ENCODE measurements around the gene HMCN2.

Gene HMCN2

DNA sequence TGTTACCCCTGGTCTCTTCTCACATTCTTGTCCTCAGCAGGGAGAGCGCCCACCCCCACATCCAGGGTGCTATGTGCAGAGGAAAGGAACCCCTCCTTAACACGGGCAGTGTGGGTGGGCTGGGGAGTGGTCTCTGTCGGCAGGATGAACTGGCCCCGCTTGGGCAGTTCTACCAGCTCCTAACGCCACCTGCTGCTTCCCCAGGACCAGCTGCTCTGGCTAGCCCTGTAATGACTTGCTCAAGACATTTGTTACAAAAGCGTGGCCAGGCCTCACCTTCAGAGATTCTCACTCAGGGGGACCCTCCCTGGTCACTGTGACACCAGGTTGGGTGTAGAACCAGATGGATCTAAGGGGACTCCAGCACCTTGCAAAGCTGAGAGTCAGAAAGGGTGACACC lies 82.4 kb downstream of the HMCN2 start:
- no peak for DNase-seq

GRCh38 chr9:130348341-130348740 lies 82.8 kb downstream of the HMCN2 start:
- DNase-seq, result no peak

DNA sequence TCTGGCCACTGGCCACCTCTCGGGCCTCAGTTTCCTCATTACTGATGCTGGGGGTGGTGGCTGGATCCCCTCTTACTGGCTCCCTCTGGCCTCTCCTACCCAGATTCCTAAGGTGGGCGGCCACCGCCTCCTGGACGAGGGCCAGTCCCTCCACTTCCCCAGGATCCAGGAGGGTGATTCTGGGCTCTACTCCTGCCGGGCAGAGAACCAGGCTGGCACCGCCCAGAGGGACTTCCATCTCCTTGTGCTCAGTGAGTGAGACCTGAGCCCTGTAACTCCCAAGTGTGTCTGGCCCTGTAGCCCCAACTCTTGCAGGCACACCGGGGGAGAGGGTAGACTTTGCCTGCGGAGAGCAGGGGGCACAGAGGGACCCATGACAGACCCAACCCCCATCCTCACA lies 83.3 kb downstream of the HMCN2 start:
- DNase-seq, result no peak

GRCh38 chr9:130349398-130349797 lies 83.8 kb downstream of the HMCN2 start:
- DNase-seq, result no peak

- DNase-seq, result no peak
Observed at GRCh38 chr9:130351343-130351742, 85.8 kb downstream of the HMCN2 start.

- no peak for DNase-seq
Observed at GRCh38 chr9:130352081-130352480, 86.5 kb downstream of the HMCN2 start.

DNA sequence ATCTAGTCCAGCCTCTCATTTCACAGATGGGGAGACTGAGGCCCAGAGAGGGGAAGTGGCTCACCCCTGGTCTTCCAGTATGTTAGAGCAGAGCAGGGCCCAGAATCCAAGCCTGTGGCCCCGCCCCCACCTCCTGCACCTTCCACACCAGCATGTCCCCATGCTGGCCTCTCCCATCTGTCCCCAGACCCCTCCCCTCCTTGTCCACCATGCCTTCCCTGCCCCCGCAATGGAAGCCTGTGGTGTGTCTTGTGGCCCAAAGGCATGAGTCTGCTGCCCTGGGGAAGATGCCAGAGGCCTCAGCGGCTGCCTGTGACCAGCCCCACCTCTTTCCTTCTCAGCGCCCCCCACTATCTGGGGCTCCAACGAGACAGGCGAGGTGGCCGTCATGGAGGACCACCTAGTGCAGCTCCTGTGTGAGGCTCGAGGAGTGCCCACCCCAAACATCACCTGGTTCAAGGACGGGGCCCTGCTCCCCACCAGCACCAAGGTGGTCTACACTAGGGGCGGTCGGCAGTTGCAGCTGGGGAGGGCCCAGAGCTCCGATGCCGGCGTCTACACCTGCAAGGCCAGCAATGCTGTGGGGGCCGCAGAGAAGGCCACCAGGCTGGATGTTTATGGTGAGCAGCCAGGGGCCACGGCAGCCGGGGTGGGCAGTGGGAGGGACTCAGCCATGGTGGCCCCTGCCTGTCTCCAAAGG lies 87.2 kb downstream of the HMCN2 start:
- no peak for DNase-seq

- DNase-seq, result no peak
Observed at GRCh38 chr9:130354378-130354777, 88.8 kb downstream of the HMCN2 start.

GRCh38 chr9:130354806-130355205 lies 89.2 kb downstream of the HMCN2 start:
- no peak for DNase-seq

- no peak for DNase-seq
Observed at GRCh38 chr9:130356033-130356432, 90.5 kb downstream of the HMCN2 start.

GRCh38 chr9:130356877-130357584 lies 91.5 kb downstream of the HMCN2 start:
- DNase-seq, result no peak

DNA sequence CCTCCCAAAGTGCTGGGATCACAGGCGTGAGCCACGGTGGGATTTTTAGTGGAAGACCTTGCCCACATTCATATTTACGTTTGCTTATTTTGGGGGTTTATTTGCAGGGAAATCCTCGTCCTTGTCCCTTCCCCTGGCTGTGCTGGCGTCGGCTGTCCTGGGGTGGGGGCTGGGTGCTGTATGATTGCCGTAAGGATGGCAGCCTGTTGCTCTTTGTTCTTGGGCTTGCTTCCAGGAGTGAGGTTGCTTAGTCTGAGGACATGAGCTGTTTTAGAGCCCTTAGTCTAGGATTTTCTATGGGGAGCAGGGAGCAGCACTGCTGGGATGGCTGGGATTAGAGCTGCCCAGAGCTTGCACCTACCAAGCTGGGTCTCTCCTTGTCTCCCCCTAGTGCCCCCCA lies 93.4 kb downstream of the HMCN2 start:
- DNase-seq, result no peak

DNA sequence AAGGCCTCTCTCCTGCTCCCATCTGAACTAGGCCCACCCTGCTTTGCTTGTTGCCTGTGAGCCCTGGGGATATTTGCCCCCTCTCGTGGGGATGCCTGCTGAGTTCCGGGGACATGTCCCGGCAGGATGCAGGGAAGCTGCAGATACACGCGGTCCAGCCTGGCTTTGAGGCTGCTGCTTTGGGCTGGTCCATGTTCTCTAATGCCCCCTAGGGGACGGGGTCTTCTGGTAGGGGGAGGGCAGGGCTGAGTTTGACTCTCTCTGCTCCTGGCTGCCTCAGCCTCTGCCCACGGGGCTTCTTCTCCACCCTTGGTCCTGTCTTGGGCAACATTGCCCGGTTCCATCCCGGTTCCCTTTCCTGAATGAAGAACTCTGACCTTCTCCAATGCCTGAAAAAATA lies 94.3 kb downstream of the HMCN2 start:
- DNase-seq, result no peak

DNA sequence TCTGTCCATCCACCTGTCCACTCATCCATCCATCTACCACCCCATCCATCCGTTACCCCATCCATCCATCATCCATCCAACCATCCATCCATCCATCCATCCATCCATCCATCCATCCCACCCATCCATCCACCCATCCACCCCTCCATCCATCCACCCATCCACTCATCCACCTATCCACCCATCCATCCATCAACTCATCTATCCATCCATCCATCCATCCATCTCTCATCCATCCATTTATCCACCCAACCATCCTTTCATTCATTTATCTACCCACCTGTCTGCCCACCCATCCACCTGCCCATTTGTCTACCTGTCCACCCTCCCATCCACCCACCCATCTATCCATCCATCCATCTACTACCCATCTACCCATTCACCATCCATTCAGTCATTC lies 95.1 kb downstream of the HMCN2 start:
- DNase-seq, result no peak

- no peak for DNase-seq
Observed at GRCh38 chr9:130361873-130362362, 96.4 kb downstream of the HMCN2 start.

DNA sequence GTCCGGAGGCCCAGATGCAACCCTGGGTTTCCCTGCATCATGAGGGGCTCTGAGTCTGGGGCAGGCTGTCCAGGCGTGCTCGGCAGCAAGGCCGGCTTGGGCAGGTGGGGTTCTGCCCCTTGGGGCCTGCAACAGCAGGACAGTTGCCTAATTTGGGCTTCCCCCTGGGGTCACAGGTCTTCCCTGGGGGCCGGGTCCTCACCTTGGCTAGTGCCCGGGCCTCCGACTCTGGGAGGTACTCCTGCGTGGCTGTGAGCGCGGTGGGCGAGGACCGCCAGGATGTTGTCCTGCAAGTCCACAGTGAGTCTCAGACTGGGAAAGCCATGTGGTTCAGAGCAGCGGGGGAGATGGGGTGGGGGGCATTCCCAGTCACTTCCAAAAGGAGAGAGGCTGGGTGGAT lies 97.1 kb downstream of the HMCN2 start:
- DNase-seq, result no peak

DNA sequence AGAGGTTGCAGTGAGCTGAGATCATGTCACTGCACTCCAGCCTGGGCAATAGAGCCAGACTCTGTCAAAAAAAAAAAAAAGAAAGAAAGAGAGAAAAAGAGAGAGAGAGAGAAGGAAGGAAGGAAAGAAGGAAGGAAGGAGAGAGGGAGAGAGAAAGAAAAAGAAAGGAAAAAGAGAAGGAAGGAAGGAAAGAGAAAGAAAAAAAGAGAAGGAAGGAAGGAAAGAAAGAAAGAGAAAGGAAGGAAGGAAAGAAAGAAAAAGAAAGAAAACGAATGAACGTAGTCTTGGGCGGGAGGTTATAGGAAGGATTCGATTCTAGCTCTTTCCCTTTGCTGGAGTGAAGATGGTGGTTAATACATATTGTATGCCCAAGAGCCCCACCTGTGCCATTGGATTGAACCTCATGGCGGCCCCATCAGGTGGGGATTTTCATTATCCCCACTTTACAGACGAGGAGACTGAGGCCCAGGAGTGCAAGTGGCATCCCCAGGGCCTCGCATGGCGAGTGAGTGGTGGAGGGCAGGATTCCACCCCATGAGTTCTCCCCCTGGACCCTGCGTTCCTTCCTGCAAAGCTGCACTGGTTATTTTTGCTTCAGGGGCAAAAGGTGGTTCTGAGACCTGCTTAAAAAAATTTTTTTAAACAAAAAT lies 98.3 kb downstream of the HMCN2 start:
- DNase-seq, result no peak

- no peak for DNase-seq
Observed at GRCh38 chr9:130364619-130365322, 99.2 kb downstream of the HMCN2 start.

GRCh38 chr9:130365323-130365721 lies 99.8 kb downstream of the HMCN2 start:
- no peak for DNase-seq

GRCh38 chr9:130366072-130366471 lies 100.5 kb downstream of the HMCN2 start:
- no peak for DNase-seq

GRCh38 chr9:130366888-130367550 lies 101.5 kb downstream of the HMCN2 start:
- no peak for DNase-seq

- no peak for DNase-seq
Observed at GRCh38 chr9:130368631-130369103, 103.1 kb downstream of the HMCN2 start.

GRCh38 chr9:130370226-130370625 lies 104.7 kb downstream of the HMCN2 start:
- DNase-seq, result no peak
